GM18507 (cell line): ENCODE data around the gene OPRD1.
"Not testable (repeated sequence)": the region's sequence is repeated elsewhere in the genome, so short reads cannot be mapped to it uniquely, and the experiment has no call there.

Experiments
- DNase-seq: peaks from one replicate; pipeline ENCODE4 v3.0.0; 2011; ENCODE audit warnings: low read depth; ENCODE audit not compliant: insufficient read length; ENCODE audit errors: extremely low spot score
- FAIRE-seq: peaks from 2 replicates; lab custom pipeline; 2011; peaks lifted over from hg19 to GRCh38; lab: Jason Lieb, UNC

The OPRD1 gene

DNA sequence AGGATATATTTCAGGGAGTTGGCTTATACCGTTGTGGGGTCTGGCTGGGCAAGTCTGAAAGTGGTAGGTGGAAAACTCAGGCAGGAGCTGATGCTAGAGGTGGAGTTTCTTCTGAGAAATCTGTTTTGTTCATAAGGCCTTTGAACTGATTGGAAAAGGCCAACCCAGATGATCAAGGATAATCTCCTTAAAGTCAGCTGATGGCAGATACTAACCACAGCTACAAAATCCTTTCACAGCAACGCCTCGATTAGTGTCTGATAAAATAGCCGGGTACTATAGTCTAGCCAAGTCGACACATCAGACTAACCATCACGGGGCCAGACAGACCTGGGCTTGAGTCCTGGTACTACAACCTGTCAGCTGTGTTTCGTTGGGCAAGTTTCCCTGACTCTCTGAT is 21.4 kb downstream of the OPRD1 start:
- DNase-seq: no peak
- FAIRE-seq: no peak

DNA sequence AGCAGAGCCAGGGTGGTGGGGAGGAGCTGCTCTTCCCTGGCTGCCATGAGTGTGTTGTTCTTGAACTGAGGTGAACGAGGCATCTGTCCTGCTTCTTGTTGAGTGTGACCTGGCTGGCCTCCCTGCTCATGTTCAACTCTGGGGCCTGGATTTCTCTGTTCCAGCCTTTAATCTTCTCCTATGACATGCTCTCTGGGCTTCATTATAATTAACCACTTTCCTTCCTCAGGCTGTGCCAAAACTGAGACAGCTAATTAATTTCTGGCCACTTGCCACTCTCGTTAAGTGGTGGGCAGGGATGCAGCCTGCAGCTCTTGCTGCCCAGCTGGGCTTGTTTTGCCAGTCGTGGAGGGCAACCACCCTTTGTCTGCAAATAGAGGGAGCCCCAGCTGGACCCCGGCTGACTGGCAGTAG is 23.3 kb downstream of the OPRD1 start:
- FAIRE-seq (no peak), DNase-seq (no peak)

DNA sequence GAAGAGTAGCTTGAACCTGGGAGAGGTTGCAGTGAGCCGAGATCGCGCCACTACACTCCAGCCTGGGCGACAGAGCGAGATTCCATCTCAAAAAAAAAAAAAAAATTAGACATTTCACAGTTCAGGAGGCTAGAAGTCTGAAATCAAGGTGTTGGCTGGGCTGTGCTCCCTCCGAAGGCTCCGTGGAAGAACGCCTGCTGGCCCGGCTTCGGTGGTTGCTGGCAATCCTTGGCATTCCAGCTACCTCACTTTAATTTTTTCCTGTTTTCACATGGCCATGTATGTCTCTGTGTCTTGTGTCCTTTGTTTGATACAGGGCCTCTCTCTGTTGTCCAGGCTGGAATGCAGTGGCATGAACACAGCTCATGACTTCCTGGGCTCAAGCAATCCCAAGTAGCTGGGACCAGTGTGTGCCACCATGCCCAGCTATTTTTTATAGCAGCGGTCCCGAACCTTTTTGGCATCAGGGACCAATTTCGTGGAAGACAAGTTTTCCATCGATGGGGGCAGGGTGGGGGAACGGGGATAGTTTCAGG is 24.5 kb downstream of the OPRD1 start:
- DNase-seq (no peak), FAIRE-seq (no peak)

DNA sequence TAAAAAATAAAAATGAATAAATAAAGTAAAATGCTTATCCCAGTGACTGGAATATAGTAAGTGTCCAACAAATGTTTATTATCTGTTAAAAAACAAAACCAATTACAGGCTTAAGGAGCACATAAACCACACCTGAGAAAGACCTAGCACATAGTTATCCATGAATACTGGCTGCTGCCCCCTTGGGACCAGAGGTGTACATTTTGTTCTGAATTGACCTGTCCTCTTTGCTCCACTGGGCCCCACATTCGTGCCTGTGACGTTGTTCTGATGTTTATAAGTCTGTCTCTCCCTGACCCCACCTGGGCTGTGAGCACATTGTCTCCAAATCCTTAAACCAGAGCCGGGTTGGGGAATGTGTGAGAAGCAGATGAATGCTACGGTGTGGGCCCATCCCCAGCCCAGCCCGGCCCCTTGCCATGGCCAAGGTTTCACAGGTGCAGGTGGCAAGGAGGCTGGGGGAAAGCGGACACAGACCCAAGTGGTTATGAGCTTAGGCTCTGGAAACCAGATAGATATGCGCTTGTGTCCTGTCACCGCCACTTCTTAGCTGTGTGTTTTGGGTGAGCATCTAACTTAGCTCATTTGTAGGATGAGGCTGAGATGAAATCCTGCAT is 29.1 kb downstream of the OPRD1 start:
- FAIRE-seq (no peak), DNase-seq (no peak)

DNA sequence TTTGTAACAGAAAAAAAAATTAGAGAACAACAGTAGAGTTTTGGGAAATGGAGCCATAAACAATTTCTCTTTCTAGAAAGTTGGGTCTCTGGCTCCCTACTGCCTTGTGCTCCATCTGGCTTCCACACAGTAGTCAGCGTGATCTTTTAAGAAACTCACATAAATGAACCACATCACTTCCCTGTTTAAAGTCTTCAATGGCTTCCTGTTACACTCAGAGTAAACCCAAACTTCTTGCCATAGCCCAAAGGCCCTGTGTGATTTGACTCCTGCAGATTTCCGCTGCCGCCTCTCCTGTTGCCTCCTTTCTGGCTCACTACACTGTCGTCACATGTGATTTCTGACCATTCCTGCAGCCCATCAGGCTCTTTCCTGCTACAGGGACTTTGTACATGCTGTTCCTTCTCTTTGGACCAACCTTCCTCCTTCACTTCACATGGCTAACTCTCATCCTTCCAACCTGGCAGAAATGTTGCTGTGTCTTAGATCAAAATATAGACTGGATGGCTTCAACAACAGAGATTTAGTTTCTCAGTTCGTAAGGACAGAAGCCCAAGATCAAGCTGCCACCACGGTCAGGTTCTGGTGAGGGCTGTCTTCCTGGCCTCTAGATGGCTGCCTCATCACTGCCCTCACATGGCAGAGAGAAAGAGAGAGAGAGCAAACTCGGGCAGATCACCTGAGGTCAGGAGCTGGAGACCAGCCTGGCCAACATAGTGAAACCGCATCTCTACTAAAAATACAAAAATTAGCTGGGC is 34.0 kb downstream of the OPRD1 start:
- DNase-seq (no peak), FAIRE-seq (no peak)

DNA sequence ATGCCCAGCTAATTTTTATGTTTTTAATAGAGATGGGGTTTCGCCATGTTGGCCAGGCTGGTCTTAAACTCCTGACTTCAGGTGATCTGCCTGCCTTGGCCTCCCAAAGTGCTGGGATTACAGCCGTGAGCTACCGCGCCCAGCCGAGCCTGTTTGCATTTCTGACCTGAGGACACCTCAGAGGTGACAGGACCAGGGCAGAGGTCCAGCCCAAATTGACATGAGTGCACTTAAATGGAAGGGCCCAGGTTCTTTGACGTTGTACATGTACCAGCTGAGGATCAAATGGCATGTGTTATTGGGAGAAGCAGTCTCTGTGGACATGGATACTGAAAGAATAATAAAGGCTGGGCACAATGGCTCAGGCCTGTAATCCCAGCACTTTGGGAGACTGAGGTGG is 35.2 kb downstream of the OPRD1 start:
- DNase-seq, FAIRE-seq: not testable (repeated sequence)

DNA sequence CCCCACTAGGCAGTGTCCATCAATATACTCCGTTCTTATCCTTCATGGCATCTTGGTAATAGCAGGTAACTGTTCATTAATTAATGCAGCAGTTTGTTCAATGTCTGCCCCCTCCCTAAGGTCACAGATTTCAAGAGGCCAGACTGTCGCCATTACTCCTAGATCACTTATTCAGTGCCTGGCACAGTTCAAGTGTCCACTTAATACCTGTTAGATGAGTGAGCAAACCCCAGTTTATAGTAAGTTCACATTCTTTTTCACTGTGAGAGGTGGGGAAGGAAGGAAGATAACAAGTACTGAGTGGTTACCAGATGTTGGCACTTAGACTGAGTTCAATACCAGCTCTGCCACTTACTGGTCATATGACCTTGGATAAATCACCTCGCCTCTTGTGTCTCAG is 36.4 kb downstream of the OPRD1 start:
- DNase-seq (no peak), FAIRE-seq (no peak)

DNA sequence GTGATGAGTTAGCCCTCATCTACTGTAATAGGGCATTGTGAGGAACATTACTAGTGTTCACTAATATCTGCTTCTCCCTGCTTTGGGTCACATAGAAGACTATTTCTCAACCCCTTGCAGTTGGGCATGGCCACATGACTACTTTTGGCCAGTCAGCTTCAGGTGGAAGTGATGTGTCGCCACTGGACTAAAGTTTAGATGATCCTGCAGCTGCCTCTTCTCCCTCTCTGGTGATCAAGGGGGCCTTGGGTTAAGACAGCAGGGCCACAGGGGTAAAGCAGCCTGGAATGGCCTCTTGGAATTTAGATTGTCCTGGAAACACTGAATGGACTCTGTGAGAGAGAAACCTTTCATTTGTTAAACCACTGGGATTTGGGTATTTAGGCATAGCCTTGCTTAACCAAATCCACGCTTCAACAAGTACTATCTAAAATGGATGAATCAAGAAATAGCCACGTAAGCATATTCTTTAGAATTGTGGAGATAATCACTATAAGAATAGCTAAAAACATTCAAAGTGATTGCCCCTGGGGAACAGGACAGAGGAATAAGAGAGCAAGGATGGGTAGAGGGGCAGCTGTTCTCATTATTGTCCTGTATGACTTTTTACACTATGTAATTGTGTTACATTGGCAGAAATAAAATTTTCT is 41.2 kb downstream of the OPRD1 start:
- DNase-seq (no peak), FAIRE-seq (no peak)

DNA sequence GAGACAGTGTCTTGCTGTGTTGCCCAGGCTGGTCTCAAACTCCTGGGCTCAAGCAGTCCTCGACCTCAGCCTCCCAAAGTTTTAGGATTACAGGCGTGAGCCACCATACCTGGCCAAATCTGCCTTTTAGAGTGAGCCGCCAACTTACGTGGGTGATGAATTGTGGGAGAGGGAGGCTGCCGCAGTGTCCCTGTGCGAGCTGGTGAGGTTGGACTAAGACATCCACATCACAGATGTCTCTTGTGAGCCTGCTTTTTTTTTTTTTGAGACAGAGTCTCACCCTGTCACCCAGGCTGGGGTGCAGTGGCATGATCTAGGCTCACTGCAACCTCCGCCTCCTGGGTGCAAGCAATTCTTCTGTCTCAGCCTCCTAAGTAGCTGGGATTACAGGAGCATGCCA is 42.4 kb downstream of the OPRD1 start:
- DNase-seq, FAIRE-seq: not testable (repeated sequence)

DNA sequence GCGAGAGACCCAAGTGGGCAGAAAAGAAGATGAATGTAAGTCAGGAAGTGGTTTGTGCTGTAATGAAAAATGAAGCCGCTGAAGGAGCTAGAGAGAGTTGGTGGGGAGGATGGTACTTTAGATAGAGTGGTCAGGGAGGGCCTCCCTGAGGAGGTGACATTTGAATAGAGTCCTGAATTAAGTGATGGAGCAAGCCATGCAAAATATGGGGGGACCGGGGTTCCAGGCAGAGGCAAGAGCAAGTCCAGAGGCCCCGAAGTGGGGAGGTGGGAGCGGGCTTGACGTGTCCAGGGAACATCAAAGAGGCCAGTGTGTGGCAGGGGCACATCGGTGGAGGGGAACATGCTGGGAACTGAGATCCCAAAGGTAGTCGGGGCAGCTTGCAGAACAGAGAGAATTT is 43.1 kb downstream of the OPRD1 start:
- DNase-seq (no peak), FAIRE-seq (no peak)

DNA sequence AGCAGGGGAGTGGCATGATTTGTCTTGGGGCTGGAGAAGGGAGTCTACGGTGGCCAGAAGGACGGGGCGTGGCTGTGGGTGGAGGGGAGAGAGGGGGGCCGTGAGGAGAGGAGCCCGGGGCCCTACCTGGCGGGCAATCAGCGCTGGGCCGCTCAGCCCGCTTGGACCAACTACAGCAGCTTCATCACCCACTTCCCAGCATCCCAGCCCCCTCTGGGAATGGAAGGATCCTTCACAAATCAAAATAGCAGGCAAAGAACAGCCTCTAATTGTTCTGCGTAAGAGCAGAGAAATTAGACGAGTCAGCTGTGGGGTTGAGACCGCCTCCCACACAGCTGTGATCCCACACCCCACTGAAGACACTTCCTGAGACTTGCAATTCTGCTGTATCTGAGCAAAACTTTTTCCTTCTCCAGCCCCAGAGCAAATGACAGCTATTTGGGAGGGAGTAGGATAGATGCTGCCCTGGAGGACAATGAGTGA is 43.5 kb downstream of the OPRD1 start:
- DNase-seq (no peak), FAIRE-seq (no peak)

DNA sequence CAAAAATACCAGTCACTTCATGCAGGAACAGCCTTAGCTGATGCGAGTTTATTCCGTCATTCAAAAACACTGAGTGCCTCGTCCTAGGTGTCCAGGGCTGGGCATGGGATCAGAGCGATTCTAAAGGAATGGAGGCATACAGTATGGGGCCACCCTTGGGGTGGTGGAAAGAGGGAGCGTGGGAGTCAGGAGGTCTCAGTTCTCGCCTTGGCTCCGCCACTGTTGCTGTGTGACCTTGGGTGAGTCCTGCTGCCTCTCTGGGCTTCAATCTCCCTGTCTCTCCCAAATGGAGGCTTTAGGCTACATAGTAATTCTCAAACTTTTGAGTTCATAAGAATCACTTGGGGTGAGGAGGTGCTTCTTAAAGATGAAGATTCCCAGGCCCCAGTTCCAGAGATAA is 44.0 kb downstream of the OPRD1 start:
- no peak for FAIRE-seq

DNA sequence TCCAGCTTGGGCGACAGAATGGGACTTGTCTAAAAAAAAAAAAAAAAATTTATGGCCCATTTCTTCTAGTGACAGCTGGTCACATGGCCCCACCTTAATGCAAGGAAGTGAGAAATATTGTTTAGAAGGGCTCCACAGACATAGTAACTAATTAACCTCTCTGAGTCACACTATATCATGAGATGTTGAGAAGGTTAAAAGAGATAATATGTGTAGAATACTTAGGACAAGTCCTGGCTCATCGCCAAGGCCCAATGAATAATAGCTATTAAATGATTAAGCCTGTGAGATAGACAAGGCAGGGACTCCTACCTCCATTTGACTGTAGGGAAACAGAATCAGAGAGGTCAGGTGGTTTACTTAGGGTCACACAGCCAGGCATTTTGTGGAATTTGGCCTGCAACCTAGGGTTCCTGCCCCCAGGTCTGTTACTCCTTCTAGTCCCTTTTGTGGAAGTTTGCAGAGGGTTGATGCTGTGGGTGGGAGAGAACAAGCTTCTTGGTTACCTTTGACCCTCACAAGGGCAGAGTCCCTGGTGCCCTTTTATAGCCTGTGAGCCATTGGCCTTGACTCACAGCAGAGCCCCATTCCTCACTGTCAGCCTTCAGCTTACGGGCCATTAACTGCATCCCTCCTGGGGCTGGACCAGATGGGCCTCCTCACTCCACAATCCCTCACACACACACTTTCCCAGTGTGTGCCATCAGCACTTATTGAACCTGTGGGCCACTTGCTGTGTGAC is 48.5 kb downstream of the OPRD1 start:
- DNase-seq: peak; percentile 48
- peak; percentile 83 for FAIRE-seq

More for the DNA sequence above, 44.0 kb downstream of the OPRD1 start:
- no peak for DNase-seq

DNA sequence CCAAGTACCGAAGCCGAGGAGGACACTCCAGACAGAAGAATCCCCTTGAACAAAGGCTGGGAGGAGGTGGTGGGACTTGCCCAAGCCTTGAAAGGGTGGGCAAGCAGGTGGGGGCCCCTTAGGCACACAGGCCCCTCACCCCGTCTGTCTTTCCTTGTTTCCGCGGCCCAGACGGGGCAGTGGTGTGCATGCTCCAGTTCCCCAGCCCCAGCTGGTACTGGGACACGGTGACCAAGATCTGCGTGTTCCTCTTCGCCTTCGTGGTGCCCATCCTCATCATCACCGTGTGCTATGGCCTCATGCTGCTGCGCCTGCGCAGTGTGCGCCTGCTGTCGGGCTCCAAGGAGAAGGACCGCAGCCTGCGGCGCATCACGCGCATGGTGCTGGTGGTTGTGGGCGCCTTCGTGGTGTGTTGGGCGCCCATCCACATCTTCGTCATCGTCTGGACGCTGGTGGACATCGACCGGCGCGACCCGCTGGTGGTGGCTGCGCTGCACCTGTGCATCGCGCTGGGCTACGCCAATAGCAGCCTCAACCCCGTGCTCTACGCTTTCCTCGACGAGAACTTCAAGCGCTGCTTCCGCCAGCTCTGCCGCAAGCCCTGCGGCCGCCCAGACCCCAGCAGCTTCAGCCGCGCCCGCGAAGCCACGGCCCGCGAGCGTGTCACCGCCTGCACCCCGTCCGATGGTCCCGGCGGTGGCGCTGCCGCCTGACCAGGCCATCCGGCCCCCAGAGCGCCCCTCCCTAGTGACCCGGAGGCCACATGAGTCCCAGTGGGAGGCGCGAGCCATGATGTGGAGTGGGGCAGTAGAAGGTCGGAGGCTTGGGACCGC is 50.8 kb downstream of the OPRD1 start:
- no peak for DNase-seq
- FAIRE-seq: no peak

DNA sequence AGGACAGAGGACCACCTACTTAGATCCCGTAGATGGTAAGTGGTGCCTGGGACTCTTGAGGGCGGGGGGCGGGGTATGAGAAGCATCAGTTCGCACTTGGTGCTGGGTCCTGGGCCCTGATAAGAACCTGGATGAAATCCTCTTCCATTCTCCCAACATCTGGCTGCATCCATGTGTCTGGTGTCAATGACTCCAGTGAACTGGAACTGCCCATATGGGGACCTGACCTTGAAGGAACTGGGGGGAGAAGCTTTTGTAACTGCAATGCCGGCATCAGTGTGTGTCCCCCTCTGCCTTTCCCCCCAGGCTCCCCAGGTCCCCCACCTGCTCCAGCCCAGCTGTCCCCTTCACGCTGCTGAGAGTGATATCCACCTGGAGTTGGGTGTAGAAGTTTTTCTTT is 52.7 kb downstream of the OPRD1 start:
- FAIRE-seq: no peak
- no peak for DNase-seq

DNA sequence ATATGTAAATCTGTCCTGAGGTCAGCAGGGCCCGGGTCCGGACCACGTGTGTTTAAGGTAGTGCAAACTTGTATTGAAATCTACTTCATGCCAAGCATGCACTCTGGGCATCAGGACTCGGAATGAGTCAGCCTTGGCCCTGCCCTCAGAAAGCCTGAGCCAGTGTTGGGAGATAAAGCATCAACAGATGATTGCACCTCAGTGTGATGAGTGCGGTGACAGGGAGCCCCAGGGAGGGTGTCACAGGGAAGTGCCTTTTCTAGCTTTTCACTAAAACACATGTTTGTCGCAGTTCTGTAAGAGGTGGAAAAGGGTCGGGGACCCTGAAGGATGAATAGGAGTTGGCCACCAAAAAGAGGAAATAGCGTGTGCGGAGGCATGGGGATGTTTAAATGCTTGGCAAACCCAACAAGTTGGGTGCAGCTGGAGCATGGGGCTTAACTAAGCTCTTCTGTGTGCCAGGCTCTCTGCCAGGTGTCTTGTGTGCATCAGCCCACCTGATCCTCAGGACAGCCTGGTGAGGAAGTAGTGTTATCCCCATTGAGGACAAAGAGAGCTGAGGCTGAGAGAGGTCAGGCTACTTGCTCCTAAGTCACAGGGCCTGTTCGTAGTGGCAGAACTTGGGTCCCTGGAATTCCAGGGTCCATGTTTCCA is 54.2 kb downstream of the OPRD1 start:
- FAIRE-seq: no peak
- no peak for DNase-seq

DNA sequence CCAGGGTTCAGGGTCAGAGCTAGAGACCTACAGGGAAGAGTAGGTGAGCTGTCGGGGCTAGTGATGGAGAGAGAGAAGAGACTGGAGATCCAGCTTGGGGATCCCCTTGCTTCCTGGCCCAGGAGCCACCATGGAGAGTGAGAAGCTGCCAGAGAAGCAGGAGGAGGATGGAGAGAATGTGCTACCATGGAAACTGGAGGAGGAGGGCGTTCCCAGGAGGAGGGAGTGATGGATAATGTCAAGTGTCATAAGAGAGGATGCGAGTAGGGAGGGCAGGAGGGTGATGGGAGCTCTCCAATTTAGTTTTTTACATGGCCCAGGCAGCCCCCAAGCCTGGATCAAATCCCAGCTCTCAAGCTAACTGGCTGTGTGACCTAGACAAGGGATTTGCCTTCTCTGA is 55.9 kb downstream of the OPRD1 start:
- no peak for FAIRE-seq
- DNase-seq: no peak

DNA sequence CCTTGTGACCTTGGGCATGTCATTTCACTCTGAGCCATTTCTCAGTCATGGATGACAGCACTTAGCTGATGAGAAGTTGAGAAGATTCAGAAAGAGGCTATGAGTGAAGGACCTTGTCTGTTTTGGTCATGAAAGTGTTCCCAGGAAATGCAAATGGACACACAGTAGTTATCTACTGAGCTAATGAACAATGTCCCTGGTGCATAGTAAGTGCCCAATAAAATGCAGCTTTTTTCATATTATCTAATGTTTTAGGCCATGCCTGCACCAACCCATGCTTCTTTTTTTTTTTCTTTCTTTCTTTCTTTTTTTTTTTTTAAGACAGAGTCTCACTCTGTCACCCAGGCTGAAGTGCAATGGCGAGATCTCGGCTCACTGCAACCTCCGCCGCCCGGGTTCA is 58.0 kb downstream of the OPRD1 start:
- DNase-seq: no peak
- no peak for FAIRE-seq
